OCI-LY7 (cell line): ENCODE results near the gene USP15.

Experiments
- CTCF ChIP-seq: fragments of 200-600 bp; sonication (generic); conservative IDR thresholded peaks from 2 replicates; pipeline ENCODE4 v1.5.1; 2014; ENCODE audit warnings: mild to moderate bottlenecking, antibody characterized with exemption, low read length, moderate library complexity, mixed read lengths
- EZH2phosphoT487 ChIP-seq: fragments of 200-600 bp; sonication (generic); IDR thresholded peaks from 2 replicates; pipeline ENCODE4 v1.6.1; 2018; ENCODE audit warnings: low read depth, borderline replicate concordance, mild to moderate bottlenecking, mixed run types, antibody characterized with exemption, low read length, moderate library complexity, mixed read lengths

DNA sequence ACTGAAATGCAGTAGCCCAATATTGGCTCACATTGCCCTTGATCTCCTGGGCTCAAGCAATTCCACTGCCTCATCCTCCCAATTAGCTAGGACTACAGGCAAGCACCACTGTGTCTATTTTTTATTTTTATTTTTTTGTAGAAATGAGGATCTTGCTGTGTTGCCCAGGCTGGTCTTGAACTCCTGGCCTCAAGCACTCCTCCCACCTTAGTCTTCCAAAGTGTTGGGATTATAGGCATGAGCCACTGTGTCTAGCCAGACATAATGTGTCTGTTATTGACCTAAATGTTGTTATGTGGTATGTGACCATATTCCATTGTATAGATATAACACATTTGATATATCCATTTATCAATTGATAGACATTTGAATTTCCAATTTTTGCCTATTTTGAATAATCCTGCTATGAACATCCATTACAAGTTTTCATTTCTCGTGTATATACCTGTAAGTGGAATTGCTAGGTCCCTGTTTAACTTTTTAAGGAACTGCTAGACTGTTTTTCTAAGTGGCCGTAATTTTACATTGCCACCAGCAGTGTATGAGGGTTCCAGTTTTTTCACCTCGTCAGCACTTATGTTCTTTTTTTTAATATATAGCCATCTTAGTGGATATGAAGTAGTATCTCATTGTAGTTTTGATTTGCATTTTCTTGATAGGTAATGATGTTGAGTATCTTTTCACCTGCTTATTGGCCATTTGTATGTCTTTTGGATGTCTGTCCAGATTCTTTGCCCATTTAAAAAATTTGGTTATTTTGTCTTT is 9.4 kb downstream of the USP15 start:
- TF ChIP-seq EZH2phosphoT487 (no peak), CTCF (no peak)
